Neural progenitor cell (in vitro differentiated cells): ENCODE measurements around the gene PRM1.

ENCODE experiments used
- EZH2phosphoT487 ChIP-seq: fragments of 200-600 bp; sonication (generic); IDR thresholded peaks from 2 replicates; pipeline ENCODE4 v1.6.1; 2017; ENCODE audit warnings: antibody characterized with exemption
- TF ChIP-seq, protein P1 (sequence below): fragments of 200-600 bp; sonication (generic); IDR thresholded peaks from 2 replicates; pipeline ENCODE4 v1.5.1; 2017; ENCODE audit warnings: antibody characterized with exemption, mild to moderate bottlenecking

DNA sequence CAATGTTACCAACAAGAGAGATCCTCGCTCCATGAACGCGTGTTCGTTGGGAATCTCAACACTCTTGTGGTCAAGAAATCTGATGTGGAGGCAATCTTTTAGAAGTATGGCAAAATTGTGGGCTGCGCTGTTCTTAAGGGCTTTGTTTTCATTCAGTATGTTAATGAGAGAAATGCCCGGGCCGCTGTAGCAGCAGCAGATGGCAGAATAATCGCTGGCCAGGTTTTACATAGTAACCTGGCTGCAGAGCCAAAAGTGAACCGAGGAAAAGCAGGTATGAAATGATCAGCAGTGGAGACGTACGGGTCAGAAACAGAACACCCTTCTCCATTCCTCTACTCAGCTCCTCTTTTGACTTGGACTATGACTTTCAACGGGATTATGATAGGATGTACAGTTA is 38.5 kb downstream of the PRM1 start:
- TF ChIP-seq, protein P1, sequence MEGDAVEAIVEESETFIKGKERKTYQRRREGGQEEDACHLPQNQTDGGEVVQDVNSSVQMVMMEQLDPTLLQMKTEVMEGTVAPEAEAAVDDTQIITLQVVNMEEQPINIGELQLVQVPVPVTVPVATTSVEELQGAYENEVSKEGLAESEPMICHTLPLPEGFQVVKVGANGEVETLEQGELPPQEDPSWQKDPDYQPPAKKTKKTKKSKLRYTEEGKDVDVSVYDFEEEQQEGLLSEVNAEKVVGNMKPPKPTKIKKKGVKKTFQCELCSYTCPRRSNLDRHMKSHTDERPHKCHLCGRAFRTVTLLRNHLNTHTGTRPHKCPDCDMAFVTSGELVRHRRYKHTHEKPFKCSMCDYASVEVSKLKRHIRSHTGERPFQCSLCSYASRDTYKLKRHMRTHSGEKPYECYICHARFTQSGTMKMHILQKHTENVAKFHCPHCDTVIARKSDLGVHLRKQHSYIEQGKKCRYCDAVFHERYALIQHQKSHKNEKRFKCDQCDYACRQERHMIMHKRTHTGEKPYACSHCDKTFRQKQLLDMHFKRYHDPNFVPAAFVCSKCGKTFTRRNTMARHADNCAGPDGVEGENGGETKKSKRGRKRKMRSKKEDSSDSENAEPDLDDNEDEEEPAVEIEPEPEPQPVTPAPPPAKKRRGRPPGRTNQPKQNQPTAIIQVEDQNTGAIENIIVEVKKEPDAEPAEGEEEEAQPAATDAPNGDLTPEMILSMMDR = no peak
- no peak for TF ChIP-seq EZH2phosphoT487
